GM18526 (cell line): ENCODE measurements around the gene MGAT5B.

Source experiments
- POLR2A ChIP-seq: IDR thresholded peaks from 3 replicates; pipeline ENCODE4 v1.6.1; 2011; ENCODE audit not compliant: insufficient read length; ENCODE audit errors: extremely low read depth

Gene MGAT5B

GRCh38 chr17:76921340-76922036, 53.3 kb downstream of the MGAT5B start:
- TF ChIP-seq POLR2A, result no peak

GRCh38 chr17:76922084-76922483, 53.9 kb downstream of the MGAT5B start:
- TF ChIP-seq POLR2A, result no peak

GRCh38 chr17:76922967-76923366, 54.8 kb downstream of the MGAT5B start:
- TF ChIP-seq POLR2A, result no peak

- no peak for TF ChIP-seq POLR2A
Measured at GRCh38 chr17:76923491-76923890, 55.3 kb downstream of the MGAT5B start.

DNA sequence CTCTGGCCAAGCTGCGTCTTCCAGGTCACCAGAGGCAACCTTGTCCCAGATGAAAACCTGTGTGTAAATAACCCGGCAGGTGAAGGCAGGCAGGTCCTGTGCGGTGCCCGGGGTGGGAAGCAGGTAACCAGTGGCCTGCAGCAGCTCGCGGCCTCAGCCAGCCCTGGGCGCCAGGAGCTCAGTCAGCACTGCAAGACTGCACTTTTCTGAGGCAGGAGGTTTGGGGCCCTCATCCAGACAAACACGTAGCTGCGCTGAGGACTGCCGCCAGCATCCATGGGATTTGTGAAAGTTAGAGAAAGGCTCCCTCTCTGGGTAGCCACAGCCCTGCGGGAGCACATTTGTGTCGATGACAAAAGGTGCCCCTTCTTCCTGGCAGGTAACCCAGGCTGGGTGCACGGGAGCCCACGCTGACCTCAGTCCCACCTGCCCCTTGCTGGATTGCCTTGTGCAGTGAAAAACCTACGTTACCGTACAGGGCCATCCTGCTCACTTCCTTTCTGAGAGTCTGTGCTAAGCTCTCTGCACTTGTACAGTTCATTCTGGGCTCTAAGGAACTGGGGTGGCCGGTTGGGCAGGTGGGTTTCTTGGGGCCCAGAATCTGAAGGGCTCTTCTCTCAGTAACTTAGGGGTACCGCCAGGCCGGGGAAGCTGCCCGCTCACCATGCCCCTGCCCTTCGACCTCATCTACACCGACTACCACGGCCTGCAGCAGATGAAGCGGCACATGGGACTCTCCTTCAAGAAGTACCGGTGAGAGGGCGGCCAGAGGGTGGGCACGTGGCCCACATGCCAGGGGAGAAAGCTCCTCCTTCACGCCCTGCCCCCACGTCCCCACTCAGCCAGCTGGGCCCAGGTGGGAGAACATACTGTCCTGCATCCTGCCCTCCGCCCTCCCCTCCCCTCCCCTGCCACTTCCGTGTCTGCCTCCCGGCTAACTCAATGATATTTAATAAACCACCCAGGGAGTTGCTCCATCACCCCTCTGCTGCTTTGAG, 56.4 kb downstream of the MGAT5B start:
- no peak for TF ChIP-seq POLR2A

- TF ChIP-seq POLR2A, result no peak
Measured at GRCh38 chr17:76925441-76925891, 57.3 kb downstream of the MGAT5B start.

DNA sequence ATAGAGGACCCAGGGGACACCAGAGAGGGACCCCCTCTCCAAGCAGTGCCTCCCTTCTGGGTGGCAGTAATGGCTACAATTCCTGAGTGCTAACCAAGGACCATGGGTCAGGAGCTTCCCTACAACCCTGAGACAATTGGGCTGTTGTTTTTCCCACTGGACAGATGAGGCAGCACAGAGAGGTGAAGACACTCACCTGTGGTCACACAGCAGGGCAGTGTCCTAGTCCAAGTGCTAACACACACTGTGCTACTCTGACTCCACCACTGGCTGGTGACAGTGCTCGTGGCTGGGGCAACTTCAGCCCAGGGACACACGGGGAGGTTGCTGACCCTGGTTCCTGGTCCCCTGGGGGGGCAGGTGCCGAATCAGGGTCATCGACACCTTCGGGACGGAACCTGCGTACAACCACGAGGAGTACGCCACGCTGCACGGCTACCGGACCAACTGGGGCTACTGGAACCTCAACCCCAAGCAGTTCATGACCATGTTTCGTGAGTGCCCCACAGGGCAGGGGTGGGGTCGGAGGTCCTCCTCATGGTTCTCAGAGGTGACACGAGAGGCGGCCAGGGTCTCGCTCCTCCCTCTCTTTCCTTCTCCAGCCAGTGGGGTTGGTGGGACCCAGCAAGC, 58.1 kb downstream of the MGAT5B start:
- TF ChIP-seq POLR2A, result no peak

DNA sequence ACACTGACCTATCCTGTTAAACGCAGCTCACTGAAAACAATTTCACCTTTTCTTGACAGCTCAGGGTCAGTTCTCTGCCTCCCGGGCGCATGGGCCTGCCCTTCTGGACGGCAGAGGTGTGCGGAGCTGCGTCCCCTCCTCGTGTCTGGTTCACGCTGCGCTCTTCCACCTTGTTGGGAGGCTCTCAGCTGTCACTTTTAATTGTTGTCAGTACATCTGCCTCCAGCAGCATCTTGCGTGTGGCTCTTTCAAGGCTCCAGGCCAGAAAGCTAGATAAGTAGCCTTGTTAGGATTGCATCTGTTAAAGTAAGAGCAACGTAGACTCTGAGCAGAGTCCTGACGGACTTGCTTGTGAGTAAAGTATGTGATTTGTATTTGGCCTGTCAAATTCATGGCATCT, 59.4 kb downstream of the MGAT5B start:
- no peak for TF ChIP-seq POLR2A

DNA sequence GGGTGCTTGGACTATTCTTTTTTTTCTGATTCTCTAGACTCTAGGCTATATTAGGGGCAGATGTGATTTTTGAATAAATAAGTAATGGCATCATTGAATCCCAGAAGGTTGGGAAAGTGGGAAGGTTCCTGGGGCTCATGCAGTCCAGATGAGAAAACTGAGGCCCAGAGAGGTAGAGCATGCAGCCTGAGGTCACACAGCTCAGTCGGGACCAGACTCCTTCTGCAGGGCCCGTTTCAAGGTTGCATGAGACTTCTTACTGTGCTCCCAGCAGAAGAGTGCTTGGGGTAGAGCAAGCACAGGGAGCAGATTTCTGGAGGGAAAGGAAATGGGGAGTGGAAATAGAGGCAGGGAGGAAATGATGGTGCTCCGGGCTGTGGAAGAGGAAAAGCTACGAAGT, 59.8 kb downstream of the MGAT5B start:
- TF ChIP-seq POLR2A, result no peak

GRCh38 chr17:76929148-76929547, 60.9 kb downstream of the MGAT5B start:
- TF ChIP-seq POLR2A, result no peak

GRCh38 chr17:76929601-76930000, 61.4 kb downstream of the MGAT5B start:
- no peak for TF ChIP-seq POLR2A

GRCh38 chr17:76930107-76930506, 61.9 kb downstream of the MGAT5B start:
- TF ChIP-seq POLR2A, result no peak

DNA sequence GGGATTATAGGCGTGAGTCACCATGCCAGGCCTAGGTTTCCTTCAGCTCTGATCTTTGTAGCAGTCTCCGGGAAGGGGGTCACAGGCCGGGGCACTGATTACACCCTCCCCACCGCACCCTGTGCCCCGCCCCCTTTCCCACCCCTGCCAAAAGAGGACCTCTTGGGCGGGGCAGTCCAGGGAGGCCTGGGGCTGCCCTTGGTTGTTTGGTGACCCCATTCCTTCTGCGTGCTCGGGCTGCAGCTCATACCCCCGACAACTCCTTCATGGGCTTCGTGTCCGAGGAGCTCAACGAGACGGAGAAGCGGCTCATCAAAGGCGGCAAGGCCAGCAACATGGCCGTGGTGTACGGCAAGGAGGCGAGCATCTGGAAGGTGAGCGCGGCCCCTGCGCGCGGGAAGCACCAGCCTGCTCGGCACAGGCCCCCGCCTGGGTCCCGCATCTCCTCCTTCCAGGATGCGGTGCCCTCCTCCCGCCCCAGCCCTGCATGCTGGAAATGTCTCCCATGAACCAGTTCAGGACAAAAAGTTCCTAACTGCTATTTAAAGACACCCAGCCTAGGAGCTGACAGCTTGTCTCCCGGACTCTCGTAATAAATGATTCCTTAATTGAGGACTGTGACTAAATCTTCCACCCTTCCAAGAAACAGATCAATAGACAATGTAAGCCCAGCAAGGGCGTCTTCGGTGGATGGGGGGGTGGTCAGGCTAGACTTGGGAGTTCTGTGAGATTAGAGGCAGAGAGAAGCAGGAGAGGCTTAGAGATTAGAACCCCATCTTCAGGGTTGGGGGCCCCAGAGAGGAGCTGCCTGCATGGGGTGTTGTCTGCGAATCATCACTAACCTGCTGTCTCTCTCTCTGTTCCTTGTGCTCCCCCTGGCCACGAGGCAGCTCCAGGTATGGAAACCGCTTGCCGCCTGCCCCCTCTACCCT, 64.5 kb downstream of the MGAT5B start:
- no peak for TF ChIP-seq POLR2A

- TF ChIP-seq POLR2A, result no peak
Measured at GRCh38 chr17:76934561-76935320, 66.5 kb downstream of the MGAT5B start.

GRCh38 chr17:76935331-76935730, 67.1 kb downstream of the MGAT5B start:
- TF ChIP-seq POLR2A, result no peak
